T-cell (primary cell): ENCODE data around the gene NDST4. TPM values are rescaled to one million over a fixed set of nuclear protein-coding genes. Genes with fewer than 3 reads are reported as not detected.

ENCODE experiments used
- ATAC-seq, 4 experiments: fragments of 200-7000 bp in 3 of 4; fragments of 150-1000 bp in 1 of 4; cut with Tn5 transposase; replicated peaks in 1 of 4; 1 replicate in 3 of 4; 2 replicates in 1 of 4; pipeline ENCODE4 v1.10.0; 2021; ENCODE audit warnings: moderate library complexity in 3 of 4, mild to moderate bottlenecking in 2 of 4, moderate number of reproducible peaks in 1 of 4
- CTCF ChIA-PET, 2 donors: fragments of 300-600 bp; sonication (Branson Sonifier 250); formaldehyde crosslinking; loops; one replicate each; lab custom pipeline; 2022; ENCODE audit warnings: antibody characterized with exemption in 2 of 2; lab: Charles Lee
- POLR2A ChIA-PET, 2 donors: fragments of 300-600 bp; sonication (Branson Sonifier 250); formaldehyde crosslinking; loops; one replicate each; lab custom pipeline; 2022; ENCODE audit warnings: antibody characterized with exemption in 2 of 2; lab: Charles Lee
- DNase-seq, 35 experiments: peaks; one replicate each; pipeline versions ENCODE4 v3.0.0 to v3.0.0-alpha.2; 2013 to 2023
- H3K27ac ChIP-seq: one replicate; pipeline ENCODE4 v1.5.1; 2013; ENCODE audit warnings: low read length
- H3K27me3 ChIP-seq, 2 experiments: replicated peaks in 1 of 2; 1 replicate in 1 of 2; 2 replicates in 1 of 2; pipeline versions ENCODE4 v1.6.1 to v1.7.0; 2013; ENCODE audit warnings: low read length in 1 of 2, mixed read lengths in 1 of 2; ENCODE audit not compliant: control insufficient read depth in 2 of 2, insufficient read depth in 2 of 2; ENCODE audit errors: extremely low read depth in 1 of 2
- H3K36me3 ChIP-seq, 2 donors: 1 replicate in 1 of 2; 2 replicates in 1 of 2; pipeline versions ENCODE4 v1.6.1 to v1.7.0; 2013; ENCODE audit warnings: low read length in 1 of 2; ENCODE audit not compliant: control insufficient read depth in 2 of 2, insufficient read depth in 1 of 2; ENCODE audit errors: extremely low read depth in 1 of 2
- H3K4me1 ChIP-seq, 2 experiments: 1 replicate in 1 of 2; 2 replicates in 1 of 2; pipeline versions ENCODE4 v1.6.1 to v1.7.0; 2013; ENCODE audit warnings: low read length in 2 of 2, mixed read lengths in 1 of 2; ENCODE audit not compliant: insufficient read depth in 2 of 2, control insufficient read depth in 1 of 2; ENCODE audit errors: extremely low read depth in 1 of 2
- H3K4me3 ChIP-seq, 2 donors: 1 replicate in 1 of 2; 2 replicates in 1 of 2; pipeline versions ENCODE4 v1.5.1 to v1.7.0; 2013; ENCODE audit warnings: mild to moderate bottlenecking in 2 of 2, low read length in 1 of 2, moderate library complexity in 1 of 2; ENCODE audit not compliant: control insufficient read depth in 1 of 2; ENCODE audit errors: extremely low read depth in 1 of 2
- H3K9me3 ChIP-seq: 2 replicates; pipeline ENCODE4 v1.7.0; 2013
- H3K27ac Mint-ChIP-seq, 2 donors: one replicate each; pipeline ENCODE4 v1.8.0; 2020 to 2021; ENCODE audit warnings: mild to moderate bottlenecking in 2 of 2, mixed read lengths in 2 of 2
- H3K27me3 Mint-ChIP-seq, 2 donors: one replicate each; pipeline ENCODE4 v1.8.0; 2021 to 2022; ENCODE audit warnings: mixed read lengths in 2 of 2
- H3K36me3 Mint-ChIP-seq: one replicate; pipeline ENCODE4 v1.8.0; 2021; ENCODE audit warnings: mixed read lengths
- H3K4me1 Mint-ChIP-seq, 3 donors: one replicate each; pipeline ENCODE4 v1.8.0; 2020 to 2022; ENCODE audit warnings: mixed read lengths in 3 of 3, mild to moderate bottlenecking in 1 of 3
- H3K4me3 Mint-ChIP-seq, 3 donors: one replicate each; pipeline ENCODE4 v1.8.0; 2020 to 2022; ENCODE audit warnings: mild to moderate bottlenecking in 3 of 3, mixed read lengths in 3 of 3, moderate library complexity in 3 of 3
- H3K9me3 Mint-ChIP-seq, 3 donors: one replicate each; pipeline ENCODE4 v1.8.0; 2020 to 2022; ENCODE audit warnings: mixed read lengths in 3 of 3
- WGBS: methylation state at CpG from one replicate; pipeline ENCODE4 v1.1.5; 2013; ENCODE audit warnings: missing lambda C conversion rate; ENCODE audit not compliant: insufficient coverage; 5-methylcytosine and 5-hydroxymethylcytosine counted together
- total RNA-seq, 35 experiments: library from RNA in 6 of 35; stranded (reverse) in 6 of 35; fragments of 120-200 nt in 1 of 35; gene quantifications; one replicate each; pipeline versions ENCODE4 v1.2.1 to v1.2.4 and lab custom pipeline; 2013 to 2026

The NDST4 gene
- total RNA-seq: not detected
- total RNA-seq (2013): not detected
- total RNA-seq (lab: John Stamatoyannopoulos, UW): 0 reads per million in 29 experiments

GRCh38 chr4:115113506-115114106, at the start of gene NDST4:
Gene NDST4 (minus strand): TSS chr4:115113620. CDS start chr4:115077036, 36,584 bp downstream.
- no peak within 1 kb of the TSS for H3K27ac ChIP-seq
- no peaks in the 10 kb centered on the region for H3K27me3 Mint-ChIP-seq
- H3K4me1 Mint-ChIP-seq: no peaks in the 10 kb centered on the region
- no peak within 1 kb of the TSS for H3K4me3 ChIP-seq
- no peaks in the 10 kb centered on the region for H3K36me3 ChIP-seq
- no peak within 1 kb of the TSS for H3K27ac Mint-ChIP-seq
- DNase-seq (no peak), ATAC-seq (no peak)
- no peaks in the 10 kb centered on the region for H3K4me1 ChIP-seq
- no peaks in the 10 kb centered on the region for H3K36me3 Mint-ChIP-seq
- ChIA-PET CTCF (no interaction called here), POLR2A (interaction anchor here in 1 of 2 donors (0.7 kb wide), 1 partner anchor 73 kb away, joined by 3 read pairs; no protein-coding TSS in a partner anchor)
- no peak within 1 kb of the TSS for H3K4me3 Mint-ChIP-seq
- no peaks in the 10 kb centered on the region for H3K9me3 Mint-ChIP-seq
- no peaks in the 10 kb centered on the region for H3K27me3 ChIP-seq
- no peaks in the 10 kb centered on the region for H3K9me3 ChIP-seq
- WGBS: 52% methylated on average over 3 of the region's 10 CpGs

DNA sequence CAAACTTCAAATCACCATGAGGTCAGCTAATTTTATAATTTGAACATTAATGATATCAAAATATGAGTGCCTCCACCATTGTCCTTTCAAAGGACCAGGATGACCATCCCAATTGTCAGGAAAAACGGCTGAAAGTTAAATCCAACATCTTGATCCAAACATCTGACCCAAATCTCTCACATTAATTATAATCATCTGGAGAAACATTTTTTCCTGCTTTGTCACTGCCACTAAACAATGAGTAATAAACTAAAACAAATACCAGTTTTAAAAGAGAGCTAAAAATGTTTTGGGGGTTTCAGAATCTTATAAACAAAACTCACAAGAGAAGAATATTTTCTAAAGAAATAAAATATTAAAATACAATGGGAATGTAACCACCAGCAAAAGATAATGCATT, 45.7 kb upstream of the NDST4 start:
- H3K4me1 Mint-ChIP-seq: no peaks in the 10 kb centered on the region
- no peak overlapping the region for H3K4me3 Mint-ChIP-seq
- DNase-seq (no peak), ATAC-seq (no peak)
- H3K36me3 Mint-ChIP-seq: no peaks in the 10 kb centered on the region
- peaks cover 0 to 4% (median 3%) of the 10 kb centered on the region in 3 donors for H3K9me3 Mint-ChIP-seq
- H3K9me3 ChIP-seq: no peaks in the 10 kb centered on the region
- H3K4me3 ChIP-seq: no peak overlapping the region
- ChIA-PET CTCF (no interaction called here), POLR2A (no interaction called here)
- no peak overlapping the region for H3K27ac Mint-ChIP-seq
- H3K27me3 Mint-ChIP-seq: no peaks in the 10 kb centered on the region
- H3K36me3 ChIP-seq: no peaks in the 10 kb centered on the region
- WGBS: no CpG with 5 or more reads among the region's 1 CpG
- no peak overlapping the region for H3K27ac ChIP-seq
- no peaks in the 10 kb centered on the region for H3K27me3 ChIP-seq
- H3K4me1 ChIP-seq: no peaks in the 10 kb centered on the region

DNA sequence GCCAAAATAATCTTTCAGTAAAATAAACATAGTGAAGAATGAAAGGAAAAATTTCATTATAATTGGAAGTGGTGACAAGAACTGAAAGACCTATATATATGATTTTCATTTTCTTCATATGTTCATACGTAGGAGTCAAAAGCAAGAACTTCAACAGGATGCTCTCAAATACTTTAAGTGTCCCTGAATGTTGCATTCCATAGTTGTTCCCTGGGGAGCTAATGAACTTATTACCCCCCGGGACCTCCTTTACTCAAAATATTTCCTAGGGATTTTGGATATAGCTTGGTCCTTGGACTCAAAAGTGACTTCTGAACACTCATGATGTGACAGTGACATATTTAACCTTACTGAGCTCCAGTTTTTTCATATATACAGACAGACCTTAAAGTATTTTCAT, 44.9 kb upstream of the NDST4 start:
- ChIA-PET CTCF (no interaction called here), POLR2A (no interaction called here)
- ATAC-seq (no peak), DNase-seq (no peak)
- Histone ChIP-seq H3K27ac (no peak overlapping the region), H3K4me3 (no peak overlapping the region), H3K9me3 (no peaks in the 10 kb centered on the region), H3K36me3 (no peaks in the 10 kb centered on the region), H3K4me1 (no peaks in the 10 kb centered on the region), H3K27me3 (no peaks in the 10 kb centered on the region)
- Mint-ChIP-seq H3K4me3 (no peak overlapping the region), H3K27ac (no peak overlapping the region), H3K27me3 (no peaks in the 10 kb centered on the region), H3K4me1 (no peaks in the 10 kb centered on the region), H3K36me3 (no peaks in the 10 kb centered on the region), H3K9me3 (peaks cover 0 to 7% (median 3%) of the 10 kb centered on the region in 3 donors)
- no CpG with 5 or more reads among the region's 2 CpGs for WGBS

DNA sequence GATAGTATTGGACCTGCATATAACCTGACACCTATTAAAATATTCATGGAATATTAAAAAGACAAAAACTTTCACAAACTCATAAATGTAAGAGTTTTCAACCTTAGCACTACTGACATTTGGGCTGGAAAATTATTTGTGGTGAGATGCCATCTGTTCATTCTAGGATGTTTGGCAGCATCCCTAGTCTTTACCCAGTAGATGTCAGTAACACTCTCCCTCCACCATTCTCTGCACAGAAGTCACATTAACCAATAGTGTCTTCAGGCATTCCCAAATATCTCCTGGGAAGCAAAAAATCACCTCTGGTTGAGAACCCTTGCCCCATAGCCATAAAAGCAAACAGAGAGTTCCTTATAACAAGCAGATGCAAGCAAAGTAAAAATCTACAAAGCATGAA, 41.4 kb upstream of the NDST4 start:
- H3K36me3 ChIP-seq: no peaks in the 10 kb centered on the region
- DNase-seq (no peak), ATAC-seq (no peak)
- Mint-ChIP-seq H3K27ac (no peak overlapping the region), H3K27me3 (no peaks in the 10 kb centered on the region), H3K9me3 (peaks cover 0 to 8% (median 4%) of the 10 kb centered on the region in 3 donors), H3K4me1 (no peaks in the 10 kb centered on the region), H3K36me3 (no peaks in the 10 kb centered on the region), H3K4me3 (no peak overlapping the region)
- H3K4me1 ChIP-seq: no peaks in the 10 kb centered on the region
- H3K27ac ChIP-seq: no peak overlapping the region
- H3K4me3 ChIP-seq: no peak overlapping the region
- POLR2A ChIA-PET: no interaction called here
- H3K9me3 ChIP-seq: no peaks in the 10 kb centered on the region
- CTCF ChIA-PET: no interaction called here
- no peaks in the 10 kb centered on the region for H3K27me3 ChIP-seq

- POLR2A ChIA-PET: no interaction called here
- no peak for ATAC-seq
- H3K27me3 ChIP-seq: no peaks in the 10 kb centered on the region
- CTCF ChIA-PET: no interaction called here
- no peaks in the 10 kb centered on the region for H3K36me3 Mint-ChIP-seq
- H3K27ac ChIP-seq: no peak overlapping the region
- H3K27me3 Mint-ChIP-seq: no peaks in the 10 kb centered on the region
- no peaks in the 10 kb centered on the region for H3K36me3 ChIP-seq
- H3K4me1 Mint-ChIP-seq: no peaks in the 10 kb centered on the region
- H3K4me3 ChIP-seq: no peak overlapping the region
- no peak for DNase-seq
- no peaks in the 10 kb centered on the region for H3K4me1 ChIP-seq
- H3K4me3 Mint-ChIP-seq: no peak overlapping the region
- H3K9me3 ChIP-seq: no peaks in the 10 kb centered on the region
- peaks cover 0 to 8% (median 4%) of the 10 kb centered on the region in 3 donors for H3K9me3 Mint-ChIP-seq
- no peak overlapping the region for H3K27ac Mint-ChIP-seq
Observed at GRCh38 chr4:115152965-115153364, 39.5 kb upstream of the NDST4 start.

GRCh38 chr4:115152081-115152480, 38.7 kb upstream of the NDST4 start:
- H3K36me3 Mint-ChIP-seq: no peaks in the 10 kb centered on the region
- H3K4me1 ChIP-seq: no peaks in the 10 kb centered on the region
- H3K27me3 ChIP-seq: no peaks in the 10 kb centered on the region
- no peak overlapping the region for H3K4me3 ChIP-seq
- H3K4me1 Mint-ChIP-seq: no peaks in the 10 kb centered on the region
- no peak overlapping the region for H3K27ac ChIP-seq
- peaks cover 0 to 8% (median 4%) of the 10 kb centered on the region in 3 donors for H3K9me3 Mint-ChIP-seq
- no peak overlapping the region for H3K27ac Mint-ChIP-seq
- H3K4me3 Mint-ChIP-seq: no peak overlapping the region
- POLR2A ChIA-PET: no interaction called here
- DNase-seq (no peak), ATAC-seq (no peak)
- WGBS: no CpG with 5 or more reads among the region's 3 CpGs
- no peaks in the 10 kb centered on the region for H3K36me3 ChIP-seq
- H3K9me3 ChIP-seq: no peaks in the 10 kb centered on the region
- CTCF ChIA-PET: no interaction called here
- no peaks in the 10 kb centered on the region for H3K27me3 Mint-ChIP-seq

- H3K27me3 Mint-ChIP-seq: no peaks in the 10 kb centered on the region
- ATAC-seq: no peak
- H3K36me3 ChIP-seq: no peaks in the 10 kb centered on the region
- H3K4me3 ChIP-seq: no peak overlapping the region
- H3K4me1 ChIP-seq: no peaks in the 10 kb centered on the region
- POLR2A ChIA-PET: no interaction called here
- no peak for DNase-seq
- H3K27ac Mint-ChIP-seq: no peak overlapping the region
- no peak overlapping the region for H3K27ac ChIP-seq
- H3K9me3 ChIP-seq: no peaks in the 10 kb centered on the region
- no peaks in the 10 kb centered on the region for H3K27me3 ChIP-seq
- no peak overlapping the region for H3K4me3 Mint-ChIP-seq
- WGBS: 73% methylated on average over 3 of the region's 7 CpGs
- H3K36me3 Mint-ChIP-seq: no peaks in the 10 kb centered on the region
- no peaks in the 10 kb centered on the region for H3K4me1 Mint-ChIP-seq
- CTCF ChIA-PET: no interaction called here
- peaks cover 0 to 15% (median 2%) of the 10 kb centered on the region in 3 donors for H3K9me3 Mint-ChIP-seq
Observed at GRCh38 chr4:115149106-115149505, 35.7 kb upstream of the NDST4 start.
